AG04449 (cell line): ENCODE results near the gene PIGU.
"Not testable (repeated sequence)": the region's sequence is repeated elsewhere in the genome, so short reads cannot be mapped to it uniquely, and the experiment has no call there.

ENCODE experiments used
- CTCF ChIA-PET: fragments of 350-600 bp; formaldehyde crosslinking; extraction: SDS; loops from one replicate; lab custom pipeline; 2021; ENCODE audit warnings: antibody characterized with exemption; lab: Yijun Ruan, JAX
- POLR2A ChIA-PET: fragments of 400-600, 350-600 bp; formaldehyde crosslinking; extraction: SDS; loops from one replicate; lab custom pipeline; 2020; ENCODE audit warnings: antibody characterized with exemption, inconsistent platforms; lab: Yijun Ruan, JAX
- DNase-seq: peaks from one replicate; pipeline ENCODE4 v3.0.0-alpha.2; 2010; ENCODE audit warnings: low read depth, low spot score
- H3K4me3 ChIP-seq: 2 replicates; pipeline ENCODE4 v1.5.1; 2011; ENCODE audit warnings: low read depth, mild to moderate bottlenecking, control low read depth, low read length
- TF ChIP-seq, protein P1 (sequence below): IDR thresholded peaks from one replicate; pipeline ENCODE4 v1.5.1; 2011; ENCODE audit warnings: mild to moderate bottlenecking, moderate library complexity, low read length, control low read depth, inconsistent platforms; ENCODE audit not compliant: insufficient read depth; ENCODE audit errors: missing control alignments

The PIGU gene

DNA sequence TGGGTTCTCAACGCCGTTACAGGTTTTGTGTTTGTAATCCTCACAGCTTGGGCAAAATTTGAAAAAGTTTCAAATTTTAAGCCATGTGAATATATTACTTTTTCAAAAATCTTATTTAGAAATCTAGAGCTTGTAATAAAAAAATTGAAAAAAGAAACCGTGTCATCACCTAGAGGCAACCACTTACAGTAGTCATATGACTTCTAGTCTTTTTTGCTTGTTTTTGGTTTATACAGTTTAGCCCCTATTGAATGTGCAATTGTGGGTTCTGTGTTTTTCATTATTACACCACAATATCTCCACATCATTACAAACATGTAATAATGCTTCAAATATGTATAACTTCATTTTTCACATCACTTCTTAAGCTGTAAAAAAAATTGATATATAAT, 159.8 kb downstream of the PIGU start:
- TF ChIP-seq, protein P1, sequence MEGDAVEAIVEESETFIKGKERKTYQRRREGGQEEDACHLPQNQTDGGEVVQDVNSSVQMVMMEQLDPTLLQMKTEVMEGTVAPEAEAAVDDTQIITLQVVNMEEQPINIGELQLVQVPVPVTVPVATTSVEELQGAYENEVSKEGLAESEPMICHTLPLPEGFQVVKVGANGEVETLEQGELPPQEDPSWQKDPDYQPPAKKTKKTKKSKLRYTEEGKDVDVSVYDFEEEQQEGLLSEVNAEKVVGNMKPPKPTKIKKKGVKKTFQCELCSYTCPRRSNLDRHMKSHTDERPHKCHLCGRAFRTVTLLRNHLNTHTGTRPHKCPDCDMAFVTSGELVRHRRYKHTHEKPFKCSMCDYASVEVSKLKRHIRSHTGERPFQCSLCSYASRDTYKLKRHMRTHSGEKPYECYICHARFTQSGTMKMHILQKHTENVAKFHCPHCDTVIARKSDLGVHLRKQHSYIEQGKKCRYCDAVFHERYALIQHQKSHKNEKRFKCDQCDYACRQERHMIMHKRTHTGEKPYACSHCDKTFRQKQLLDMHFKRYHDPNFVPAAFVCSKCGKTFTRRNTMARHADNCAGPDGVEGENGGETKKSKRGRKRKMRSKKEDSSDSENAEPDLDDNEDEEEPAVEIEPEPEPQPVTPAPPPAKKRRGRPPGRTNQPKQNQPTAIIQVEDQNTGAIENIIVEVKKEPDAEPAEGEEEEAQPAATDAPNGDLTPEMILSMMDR, result no peak
- no peak for DNase-seq
- ChIA-PET CTCF (interaction anchor here (0.6 to 4.0 kb wide), 7 partner anchors 8 to 326 kb away, joined by 3 to 67 read pairs (median 6); no protein-coding TSS in a partner anchor), POLR2A (interaction anchor here (1.2 to 1.9 kb wide), 3 partner anchors 11 to 154 kb away, joined by 5 to 6 read pairs (median 6); partner anchors contain the start of gene ITCH)
- H3K4me3 ChIP-seq, result peak overlapping the region; percentile 88

DNA sequence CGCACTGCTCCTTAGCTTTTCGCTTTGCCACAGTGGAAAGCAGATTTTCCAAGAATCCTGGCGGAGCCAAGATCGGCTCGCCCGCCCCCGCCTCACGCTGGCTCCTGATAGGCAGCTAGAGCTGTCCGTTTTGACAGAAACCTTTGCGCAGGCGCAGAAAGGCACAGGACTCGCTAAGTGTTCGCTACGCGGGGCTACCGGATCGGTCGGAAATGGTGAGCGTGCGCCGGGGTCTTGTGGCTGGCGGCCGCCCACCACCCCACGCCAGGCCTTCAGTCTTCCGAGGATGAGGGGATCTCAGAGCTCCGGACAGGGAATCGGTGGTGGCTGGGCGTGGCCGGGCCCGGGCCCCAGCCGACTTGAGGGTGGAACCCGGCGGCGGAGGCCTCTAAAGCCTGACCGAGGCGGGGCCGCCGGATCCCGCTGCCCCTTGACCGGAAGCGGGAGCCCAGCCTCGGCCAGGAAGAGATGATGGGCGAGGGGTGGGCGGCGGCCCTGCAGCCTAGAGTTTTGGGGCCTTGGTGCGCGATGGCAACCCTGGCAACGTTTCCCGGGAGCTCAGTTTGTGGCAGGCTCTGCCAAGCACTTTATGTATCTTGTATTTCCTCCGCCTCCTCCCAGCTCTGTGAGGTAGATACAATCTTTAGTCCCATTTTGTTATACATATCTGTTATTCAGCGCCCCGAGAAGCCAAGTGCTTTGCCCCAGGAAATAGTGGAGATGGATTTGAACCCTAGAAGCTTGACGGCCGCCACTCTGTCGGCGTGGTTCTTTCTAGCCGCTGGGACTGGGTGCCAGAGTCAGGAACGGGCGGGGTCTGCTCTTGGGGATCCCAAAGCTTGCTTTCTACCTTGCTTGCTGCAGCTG, 160.4 kb downstream of the PIGU start, which contains the start of gene DYNLRB1:
Gene DYNLRB1, plus strand, starts transcription at position 176 of the 867 bp plus-strand sequence. Its CDS starts 37 bp downstream, at position 213.
- TF ChIP-seq, protein P1, result no peak
- H3K4me3 ChIP-seq, result peak within 1 kb of the TSS; percentile 88
- DNase-seq, result peak; percentile 82
- POLR2A ChIA-PET, result interaction anchor here (0.9 to 1.9 kb wide), 5 partner anchors 9 to 154 kb away, joined by 3 to 6 read pairs (median 5); partner anchors contain the start of gene ITCH
- CTCF ChIA-PET, result interaction anchor here (1.1 to 4.0 kb wide), 7 partner anchors 9 to 325 kb away, joined by 3 to 67 read pairs (median 6); no protein-coding TSS in a partner anchor

DNA sequence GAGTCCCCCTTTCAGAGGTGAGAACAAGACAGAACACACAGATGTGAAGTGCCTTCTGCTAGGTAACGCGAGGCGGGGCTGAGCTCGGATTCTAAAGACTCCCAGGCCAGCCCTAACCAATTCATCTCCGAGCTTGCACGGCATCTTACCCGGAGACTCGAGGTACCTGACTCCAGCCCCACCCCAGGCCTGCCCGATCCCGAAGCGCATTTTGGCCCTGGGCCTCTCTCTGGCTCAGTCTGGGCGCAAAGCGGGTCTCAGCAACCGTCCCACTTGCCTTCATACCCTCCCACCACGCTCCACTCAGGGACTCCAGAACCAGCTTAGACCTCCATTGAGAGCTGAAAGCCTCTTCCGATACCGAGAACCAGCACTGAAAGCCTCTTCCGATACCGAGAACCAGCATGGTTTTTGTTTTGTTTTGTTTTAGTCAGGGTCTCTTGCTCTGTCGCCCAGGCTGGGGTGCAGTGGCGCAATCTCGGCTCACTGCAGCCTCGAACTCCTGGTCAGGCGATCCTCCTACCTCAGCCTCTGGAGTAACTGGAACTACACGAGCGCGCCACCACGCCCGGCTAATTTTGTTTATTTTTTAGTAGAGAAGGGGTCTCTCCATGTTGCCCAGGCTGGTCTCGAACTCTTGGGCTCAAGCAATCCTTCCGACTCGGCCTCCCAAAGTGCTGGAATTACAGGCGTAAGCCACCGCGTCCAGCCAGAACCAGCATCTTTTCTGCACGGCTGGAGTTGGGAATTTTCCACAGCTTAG, 161.2 kb downstream of the PIGU start:
- TF ChIP-seq, protein P1, result no peak
- peak overlapping the region; percentile 88 for H3K4me3 ChIP-seq
- CTCF ChIA-PET, result interaction anchor here (0.6 to 4.0 kb wide), 5 partner anchors 23 to 254 kb away, joined by 3 to 67 read pairs (median 5); no protein-coding TSS in a partner anchor
- DNase-seq, result no peak
- POLR2A ChIA-PET, result interaction anchor here (0.9 to 1.9 kb wide), 4 partner anchors 10 to 153 kb away, joined by 3 to 6 read pairs (median 4); partner anchors contain the start of gene ITCH

DNA sequence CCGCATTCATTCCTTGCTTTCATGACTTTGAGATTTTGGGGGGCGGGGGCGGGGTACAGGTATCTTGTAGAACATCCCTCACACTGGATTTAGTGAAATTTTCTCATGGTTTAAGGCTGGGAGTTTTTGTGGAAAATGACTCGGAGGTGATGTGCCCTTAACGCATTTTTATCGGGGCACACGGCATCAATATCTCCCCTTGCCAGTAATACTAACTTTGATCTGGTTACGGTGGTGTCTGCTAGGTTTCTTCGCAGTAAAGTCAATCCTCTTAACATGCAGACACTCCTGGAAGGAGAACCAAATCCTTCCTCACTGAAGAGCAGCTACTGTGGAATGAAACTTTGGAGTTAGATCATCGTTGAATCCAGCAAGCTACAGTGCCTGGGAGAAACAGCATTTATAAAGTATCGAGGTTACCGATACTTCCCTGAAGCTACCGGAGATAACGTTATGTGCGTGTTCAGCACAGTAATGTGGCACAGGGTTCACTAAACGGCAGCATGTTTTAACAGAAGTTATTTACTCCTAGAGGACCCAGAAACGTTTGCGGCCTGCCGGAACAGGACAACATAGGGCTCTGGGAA, 161.9 kb downstream of the PIGU start:
- TF ChIP-seq, protein P1, result no peak
- ChIA-PET CTCF (interaction anchor here (0.6 to 4.0 kb wide), 3 partner anchors 82 to 255 kb away, joined by 3 to 67 read pairs (median 3); no protein-coding TSS in a partner anchor), POLR2A (no interaction called here)
- DNase-seq, result no peak
- H3K4me3 ChIP-seq, result peak overlapping the region; percentile 88

DNA sequence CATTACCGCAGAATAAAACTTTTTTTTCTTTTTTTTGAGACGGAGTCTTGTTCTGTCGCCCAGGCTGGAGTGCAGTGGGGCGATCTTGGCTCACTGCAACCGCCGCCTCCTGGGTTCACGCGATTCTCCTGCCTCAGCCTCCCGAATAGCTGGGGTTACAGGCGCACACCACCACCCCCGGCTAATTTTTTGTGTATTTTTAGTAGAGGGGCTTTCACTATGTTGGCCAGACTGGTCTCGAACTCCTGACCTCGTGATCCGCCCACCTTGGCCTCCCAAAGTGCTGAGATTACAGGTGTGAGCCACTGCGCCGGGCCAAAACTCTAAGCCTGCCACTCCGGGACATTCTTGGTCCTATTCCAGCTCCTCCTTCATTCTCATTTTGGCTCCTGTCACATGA, 162.9 kb downstream of the PIGU start:
- DNase-seq, H3K4me3 ChIP-seq: not testable (repeated sequence)
- POLR2A ChIA-PET, result interaction anchor here (0.5 kb wide), 1 partner anchor 335 kb away, joined by 3 read pairs; no protein-coding TSS in a partner anchor
- CTCF ChIA-PET, result interaction anchor here (1.6 to 4.0 kb wide), 2 partner anchors 22 to 201 kb away, joined by 3 to 67 read pairs; no protein-coding TSS in a partner anchor

DNA sequence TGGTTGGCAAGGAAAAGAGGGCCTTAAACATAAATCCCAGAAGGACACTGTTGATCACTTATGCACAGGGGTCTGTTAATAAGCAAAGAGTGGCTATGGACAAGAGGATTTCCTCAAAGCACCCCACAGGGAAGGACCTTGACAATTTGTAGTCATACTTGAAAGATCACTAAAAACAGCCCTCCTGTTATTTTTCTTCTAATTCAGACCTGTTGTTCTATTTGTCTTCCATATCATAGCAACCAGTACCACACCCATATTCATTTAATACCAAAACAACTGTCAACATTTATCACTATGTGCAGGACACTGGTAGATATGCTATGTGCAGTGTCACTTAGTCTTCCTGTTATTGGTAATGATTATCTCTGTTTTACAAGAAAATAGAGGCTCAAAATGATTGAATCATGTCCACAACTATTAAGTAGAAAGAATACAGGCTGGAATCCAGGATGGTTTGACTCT, 163.9 kb downstream of the PIGU start:
- TF ChIP-seq, protein P1, result no peak
- H3K4me3 ChIP-seq, result no peak overlapping the region
- CTCF ChIA-PET, result interaction anchor here (0.8 to 2.1 kb wide), 3 partner anchors 10 to 200 kb away, joined by 3 to 7 read pairs (median 3); no protein-coding TSS in a partner anchor
- DNase-seq, result no peak
- POLR2A ChIA-PET, result no interaction called here
